H9 (cell line): Measurements from ENCODE around the gene ZC3H8. TPM values are rescaled to one million over a fixed set of nuclear protein-coding genes. Genes with fewer than 3 reads are reported as not detected.

Experiments
- DNase-seq: peaks from one replicate; pipeline ENCODE4 v3.0.0-alpha.2; 2017
- H2AFZ ChIP-seq: one replicate; pipeline ENCODE4 v1.6.1; 2013; ENCODE audit warnings: mild to moderate bottlenecking, low read length, control low read depth, moderate library complexity
- H2AK5ac ChIP-seq: 2 replicates; pipeline ENCODE4 v1.6.1; 2013; ENCODE audit warnings: low read length, control low read depth, mixed read lengths; ENCODE audit not compliant: insufficient read length
- H2BK120ac ChIP-seq: one replicate; pipeline ENCODE4 v1.6.1; 2013; ENCODE audit warnings: low read depth, mild to moderate bottlenecking, low read length, control low read depth, inconsistent platforms; ENCODE audit not compliant: poor library complexity, severe bottlenecking
- H2BK12ac ChIP-seq: 2 replicates; pipeline ENCODE4 v1.6.1; 2013; ENCODE audit warnings: low read length, control low read depth, mixed read lengths, low read depth; ENCODE audit not compliant: insufficient read length
- H2BK15ac ChIP-seq: 2 replicates; pipeline ENCODE4 v1.6.1; 2013; ENCODE audit warnings: low read depth, low read length, control low read depth
- H2BK20ac ChIP-seq: one replicate; pipeline ENCODE4 v1.6.1; 2013; ENCODE audit warnings: low read depth, mild to moderate bottlenecking, low read length, control low read depth, inconsistent platforms; ENCODE audit not compliant: poor library complexity, severe bottlenecking
- H2BK5ac ChIP-seq: 2 replicates; pipeline ENCODE4 v1.6.1; 2013; ENCODE audit warnings: low read length, control low read depth, mixed read lengths; ENCODE audit not compliant: insufficient read length
- H3K14ac ChIP-seq: 2 replicates; pipeline ENCODE4 v1.6.1; 2013; ENCODE audit warnings: low read length, control low read depth; ENCODE audit not compliant: insufficient read depth
- H3K18ac ChIP-seq: 2 replicates; pipeline ENCODE4 v1.6.1; 2013; ENCODE audit warnings: low read depth, mild to moderate bottlenecking, mixed read lengths, low read length, control low read depth; ENCODE audit not compliant: insufficient read length
- H3K23ac ChIP-seq: 2 replicates; pipeline ENCODE4 v1.6.1; 2013; ENCODE audit warnings: low read length, control low read depth, mixed read lengths, low read depth; ENCODE audit not compliant: insufficient read length
- H3K23me2 ChIP-seq: 2 replicates; pipeline ENCODE4 v1.6.1; 2013; ENCODE audit warnings: low read depth, mild to moderate bottlenecking, mixed read lengths, low read length, control low read depth; ENCODE audit not compliant: insufficient read length, poor library complexity, severe bottlenecking
- H3K27ac ChIP-seq: 2 replicates; pipeline ENCODE4 v1.5.1; 2013; ENCODE audit warnings: low read length, control low read depth, mixed read lengths, low read depth; ENCODE audit not compliant: insufficient read length
- H3K27me3 ChIP-seq: 2 replicates; pipeline ENCODE4 v1.6.1; 2013; ENCODE audit warnings: low read length, control low read depth, inconsistent platforms; ENCODE audit not compliant: insufficient read depth
- H3K4ac ChIP-seq: 2 replicates; pipeline ENCODE4 v1.6.1; 2013; ENCODE audit warnings: low read depth, mild to moderate bottlenecking, control low read depth, inconsistent platforms, low read length, moderate library complexity
- H3K4me1 ChIP-seq: 2 replicates; pipeline ENCODE4 v1.6.1; 2013; ENCODE audit warnings: low read length, control low read depth, inconsistent platforms; ENCODE audit not compliant: insufficient read depth
- H3K4me2 ChIP-seq: 2 replicates; pipeline ENCODE4 v1.6.1; 2013; ENCODE audit warnings: low read length, control low read depth, mixed read lengths; ENCODE audit not compliant: insufficient read length, insufficient read depth
- H3K56ac ChIP-seq: 2 replicates; pipeline ENCODE4 v1.6.1; 2013; ENCODE audit warnings: low read depth, mild to moderate bottlenecking, mixed read lengths, low read length, control low read depth; ENCODE audit not compliant: insufficient read length
- H3K79me1 ChIP-seq: 2 replicates; pipeline ENCODE4 v1.6.1; 2013; ENCODE audit warnings: low read depth, mild to moderate bottlenecking, moderate library complexity, low read length, control low read depth, inconsistent platforms; ENCODE audit not compliant: insufficient read depth, poor library complexity, severe bottlenecking
- H3K79me2 ChIP-seq: 2 replicates; pipeline ENCODE4 v1.6.1; 2013; ENCODE audit warnings: low read length, control low read depth, inconsistent platforms; ENCODE audit not compliant: insufficient read depth
- H3K9ac ChIP-seq: 2 replicates; pipeline ENCODE4 v1.6.1; 2013; ENCODE audit warnings: low read length, control low read depth, mixed read lengths; ENCODE audit not compliant: insufficient read length; ENCODE audit errors: extremely low read depth
- H3K9me3 ChIP-seq: one replicate; pipeline ENCODE4 v1.6.1; 2013; ENCODE audit warnings: low read depth, low read length, inconsistent platforms; ENCODE audit not compliant: control insufficient read depth
- H3T11ph ChIP-seq: one replicate; pipeline ENCODE4 v1.6.1; 2013; ENCODE audit warnings: mild to moderate bottlenecking, low read length, control low read depth, inconsistent platforms
- H4K20me1 ChIP-seq: one replicate; pipeline ENCODE4 v1.6.1; 2013; ENCODE audit not compliant: control insufficient read depth, insufficient read length, insufficient read depth
- H4K5ac ChIP-seq: 2 replicates; pipeline ENCODE4 v1.6.1; 2013; ENCODE audit warnings: low read depth, mild to moderate bottlenecking, mixed read lengths, low read length, control low read depth; ENCODE audit not compliant: insufficient read length
- H4K8ac ChIP-seq: replicated peaks from 2 replicates; pipeline ENCODE4 v1.6.1; 2013; ENCODE audit warnings: low read length, control low read depth, mixed read lengths, low read depth; ENCODE audit not compliant: insufficient read length
- H4K91ac ChIP-seq: 2 replicates; pipeline ENCODE4 v1.6.1; 2013; ENCODE audit warnings: low read depth, mild to moderate bottlenecking, moderate library complexity, mixed read lengths, low read length, control low read depth; ENCODE audit not compliant: insufficient read length
- H3K27ac Mint-ChIP-seq, 3 experiments: 2 replicates in 2 of 3; 3 replicates in 1 of 3; pipeline ENCODE4 v1.8.0; 2020 to 2021; ENCODE audit warnings: mixed read lengths in 3 of 3, mild to moderate bottlenecking in 1 of 3, moderate library complexity in 1 of 3
- H3K27me3 Mint-ChIP-seq: 2 replicates; pipeline ENCODE4 v1.8.0; 2021; ENCODE audit warnings: low read depth, mild to moderate bottlenecking, moderate library complexity, mixed read lengths
- H3K36me3 Mint-ChIP-seq, 3 experiments: 2 replicates in 2 of 3; 3 replicates in 1 of 3; pipeline ENCODE4 v1.8.0; 2020 to 2021; ENCODE audit warnings: low read depth in 3 of 3, mixed read lengths in 3 of 3; ENCODE audit not compliant: insufficient read depth in 1 of 3
- H3K4me1 Mint-ChIP-seq, 2 experiments: 2 replicates each; pipeline ENCODE4 v1.8.0; 2020; ENCODE audit warnings: mixed read lengths in 2 of 2
- H3K4me3 Mint-ChIP-seq, 2 experiments: 2 replicates in 1 of 2; 3 replicates in 1 of 2; pipeline ENCODE4 v1.8.0; 2020 to 2021; ENCODE audit warnings: mild to moderate bottlenecking in 2 of 2, mixed read lengths in 2 of 2, moderate library complexity in 1 of 2
- H3K9me3 Mint-ChIP-seq, 2 experiments: 2 replicates in 1 of 2; 3 replicates in 1 of 2; pipeline ENCODE4 v1.8.0; 2020; ENCODE audit warnings: mild to moderate bottlenecking in 2 of 2, mixed read lengths in 2 of 2, moderate library complexity in 1 of 2
- CTCF ChIP-seq: fragments of 200-600 bp; sonication (generic); conservative IDR thresholded peaks from 3 replicates; pipeline ENCODE4 v1.8.0; 2021; ENCODE audit warnings: antibody characterized with exemption, mild to moderate bottlenecking
- WGBS: extraction: QIAGEN DNeasy Blood & Tissue Kit; methylation state at CpG from one replicate; pipeline ENCODE4 v1.1.7; 2013; ENCODE audit warnings: missing lambda C conversion rate, low lambda C conversion rate, mixed read lengths; ENCODE audit not compliant: insufficient read length; ENCODE audit errors: extremely low coverage; 5-methylcytosine and 5-hydroxymethylcytosine counted together
- total RNA-seq: library from RNA; stranded (reverse); gene quantifications from 2 replicates; pipeline ENCODE4 v1.2.1, GENCODE V29; 2021

ZC3H8 gene
- total RNA-seq, 1 experiment from 2014 or later: 6.9 TPM

GRCh38 chr2:112181571-112182290 is 73.1 kb downstream of the ZC3H8 start:
- Histone ChIP-seq H3K79me2 (no peaks in the 10 kb centered on the region), H2AFZ (no peak overlapping the region), H3K23me2 (peaks cover 6% of the 10 kb centered on the region), H3K4ac (no peak overlapping the region), H3K56ac (no peak overlapping the region), H4K20me1 (no peaks in the 10 kb centered on the region), H4K91ac (no peak overlapping the region), H2BK15ac (no peak overlapping the region), H2BK120ac (no peak overlapping the region), H2BK12ac (no peak overlapping the region), H3K4me1 (no peaks in the 10 kb centered on the region), H3K14ac (no peak overlapping the region), H3K27me3 (no peaks in the 10 kb centered on the region; the same call in 1 of the 2 replicates), H3K9ac (no peak overlapping the region), H2BK5ac (no peak overlapping the region), H2BK20ac (no peak overlapping the region), H4K5ac (no peak overlapping the region), H3K4me2 (peak overlapping the region; percentile 47), H3K18ac (no peak overlapping the region), H3T11ph (no peak overlapping the region), H3K27ac (no peak overlapping the region), H3K23ac (no peak overlapping the region), H3K79me1 (no peaks in the 10 kb centered on the region), H3K9me3 (no peaks in the 10 kb centered on the region), H2AK5ac (no peak overlapping the region), H4K8ac (no peak overlapping the region)
- Mint-ChIP-seq H3K4me1 (no peaks in the 10 kb centered on the region), H3K36me3 (no peaks in the 10 kb centered on the region; a peak in 3 of 7 replicates), H3K27me3 (peaks cover 22% of the 10 kb centered on the region), H3K9me3 (peaks cover 3 to 11% of the 10 kb centered on the region in 2 experiments; a peak in 4 of 5 replicates), H3K4me3 (peak overlapping the region in 1 of 2 experiments; percentile 20; a peak in 2 of 5 replicates), H3K27ac (peak overlapping the region in 1 of 3 experiments; percentile 50; a peak in 1 of 7 replicates)
- no peak for TF ChIP-seq CTCF
- peak; percentile 64 for DNase-seq
- WGBS: no CpG with 5 or more reads among the region's 54 CpGs
